ENCODE data around the gene SSC5D.

Gene SSC5D

DNA sequence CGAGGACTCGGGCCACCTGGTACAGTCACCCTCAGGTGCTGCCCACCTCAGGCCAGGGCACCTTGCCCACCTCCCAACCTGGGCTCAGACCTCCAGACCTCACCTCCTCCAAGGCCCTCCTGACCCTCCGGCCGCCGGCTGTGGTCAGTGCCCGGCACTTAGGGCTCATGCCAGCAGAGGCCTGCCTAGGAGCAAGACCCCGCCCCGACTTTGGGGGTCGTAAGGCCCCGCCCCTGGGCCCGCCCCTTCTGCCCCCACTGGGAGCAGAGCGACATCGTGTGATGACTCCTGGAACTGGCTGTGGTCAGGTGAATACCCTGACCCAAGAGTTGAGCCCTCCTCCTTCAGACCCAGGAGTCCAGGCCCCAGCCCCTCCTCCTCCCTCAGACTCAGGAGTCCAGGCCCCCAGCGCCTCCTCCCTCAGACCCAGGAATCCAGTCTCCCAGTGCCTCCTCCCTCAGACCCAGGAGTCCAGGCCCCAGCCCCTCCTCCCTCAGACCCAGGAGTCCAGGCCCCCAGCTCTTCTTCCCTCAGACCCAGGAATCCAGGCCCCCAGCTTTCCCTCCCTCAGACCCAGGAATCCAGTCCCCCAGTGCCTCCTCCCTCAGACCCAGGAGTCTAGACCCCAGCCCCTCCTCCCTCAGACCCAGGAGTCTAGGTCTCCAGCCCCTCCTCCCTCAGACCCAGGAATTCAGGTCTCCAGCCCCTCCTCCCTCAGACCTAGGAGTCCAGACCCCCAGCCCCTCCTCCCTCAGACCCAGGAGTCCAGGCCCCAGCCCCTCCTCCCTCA lies 48.9 kb downstream of the SSC5D start, which contains the start of gene SBK2:
Gene SBK2, minus strand, starts transcription at position 183 of the 790 bp plus-strand sequence. CDS start 839 bp downstream, outside the sequence.
- no peak for DNase-seq (ENCODE audit: low spot score)

DNA sequence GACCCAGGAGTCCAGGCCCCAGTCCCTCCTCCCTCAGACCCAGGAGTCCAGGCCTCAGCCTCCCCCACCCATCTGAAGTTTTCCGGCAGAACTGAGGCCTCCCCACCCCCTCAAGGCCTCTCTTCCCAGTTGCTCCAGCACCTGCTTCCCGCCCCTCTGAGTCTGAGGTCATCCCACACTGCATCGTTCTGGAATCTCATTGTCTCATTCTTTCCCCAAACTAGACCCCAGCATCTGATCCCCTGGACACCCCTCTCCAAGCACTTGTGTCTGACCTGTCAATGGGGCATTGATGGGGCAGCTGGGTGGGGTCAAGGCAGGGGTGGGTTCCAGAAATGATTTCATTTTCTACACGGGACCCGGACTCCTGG lies 49.5 kb downstream of the SSC5D start:
- no peak for DNase-seq (ENCODE audit: low spot score)

DNA sequence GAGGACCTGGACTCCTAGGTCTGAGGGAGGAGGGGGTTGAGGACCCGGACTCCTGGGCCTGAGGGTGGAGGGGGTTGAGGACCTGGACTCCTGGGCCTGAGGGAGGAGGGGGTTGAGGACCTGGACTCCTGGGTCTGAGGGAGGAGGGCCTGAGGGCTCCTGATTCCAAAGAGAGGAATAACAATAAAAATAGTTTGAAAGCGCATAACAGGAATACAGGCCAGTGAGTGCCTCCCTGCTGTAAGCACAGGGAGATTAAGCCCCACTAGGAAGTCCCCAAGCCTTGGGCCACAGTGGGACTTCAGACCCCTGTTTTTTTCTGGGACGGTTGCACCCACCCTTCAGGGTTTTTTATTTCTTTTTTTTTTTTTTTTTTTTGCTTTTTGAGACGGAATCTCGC lies 49.9 kb downstream of the SSC5D start:
- DNase-seq (ENCODE audit: low spot score) = no peak

DNA sequence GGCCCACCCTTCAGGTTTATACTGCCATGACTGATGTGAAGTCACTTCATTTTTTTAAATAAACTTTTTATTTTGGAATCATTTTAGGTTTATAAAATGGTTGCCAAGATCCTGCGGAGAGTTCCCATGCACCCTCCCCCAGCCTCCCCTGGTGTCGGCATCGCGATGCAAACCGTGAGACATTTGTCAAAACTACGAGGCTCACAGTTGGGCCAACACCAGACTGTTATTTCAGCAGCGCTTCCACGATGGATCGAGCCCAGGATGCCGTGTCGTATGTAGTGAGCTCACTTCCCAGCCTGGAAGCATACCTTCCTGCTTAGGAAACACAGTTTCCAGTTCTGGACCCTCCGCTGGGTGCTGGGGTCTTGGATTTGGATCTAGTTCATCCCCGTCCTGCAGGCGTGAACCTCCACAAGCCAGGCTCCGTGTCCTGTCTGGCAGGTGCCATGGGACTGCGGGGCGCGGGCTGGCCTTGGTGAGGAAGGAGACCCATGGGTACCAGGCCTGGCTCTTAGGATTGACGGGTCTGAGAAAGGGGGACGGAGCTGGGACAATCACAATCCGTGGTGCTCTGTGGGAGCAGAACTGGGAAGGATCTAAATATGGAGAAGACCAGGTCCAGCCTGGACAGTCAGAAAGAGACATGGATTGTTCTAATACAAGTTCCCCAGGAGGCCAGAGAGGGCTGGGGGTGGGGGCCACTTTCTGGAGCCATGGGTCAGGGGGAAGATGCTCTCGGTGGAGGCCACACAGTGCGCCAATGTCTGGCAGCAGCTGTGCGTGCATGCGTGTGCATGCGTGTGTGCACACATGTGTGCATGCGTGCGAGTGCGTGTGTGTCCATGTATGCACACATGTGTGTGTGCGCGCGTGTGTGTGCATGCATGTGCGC lies 51.1 kb downstream of the SSC5D start:
- no peak for DNase-seq (ENCODE audit: low spot score)

DNA sequence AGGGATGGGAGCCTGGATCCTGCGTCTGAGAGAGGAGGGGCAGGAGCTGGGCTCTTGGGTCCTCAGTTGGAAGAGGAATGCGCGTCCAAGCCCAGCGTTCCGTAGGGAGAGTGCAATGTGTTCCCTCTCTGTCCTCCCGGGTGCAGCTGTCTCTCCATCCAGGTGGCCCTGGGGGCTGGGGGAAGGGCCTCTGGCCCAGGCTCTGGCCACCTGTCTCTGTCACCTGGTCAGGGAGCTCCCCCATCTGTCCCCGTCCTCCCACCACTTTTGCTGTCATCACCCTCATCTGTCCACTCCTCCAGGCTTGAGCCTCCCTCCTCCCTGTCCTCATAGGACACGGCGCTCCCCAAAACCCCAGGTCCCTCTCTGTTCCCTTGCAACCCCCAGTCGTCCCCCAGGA lies 52.4 kb downstream of the SSC5D start:
- DNase-seq (ENCODE audit: low spot score) = no peak

DNA sequence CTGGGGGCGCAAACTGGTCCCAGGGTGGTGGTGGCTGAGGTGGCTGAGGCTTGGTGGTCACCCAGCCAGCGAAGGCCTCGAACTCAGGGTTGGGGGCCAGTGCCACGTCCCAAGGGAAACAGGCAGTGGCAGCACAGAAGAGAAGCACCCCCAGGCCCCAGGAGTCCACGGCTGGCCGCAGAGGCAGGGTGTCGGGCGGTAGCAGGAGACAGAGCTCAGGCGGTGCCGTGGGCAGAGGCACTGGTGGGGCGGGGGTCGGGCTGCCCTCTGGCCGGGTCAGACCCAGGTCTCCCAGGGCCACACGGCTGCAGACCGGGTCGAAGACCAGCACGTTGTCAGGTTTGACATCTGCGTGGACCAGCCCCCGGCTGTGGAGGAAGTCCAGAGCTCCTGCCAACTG lies 52.9 kb downstream of the SSC5D start:
- DNase-seq (ENCODE audit: low spot score) = no peak

DNA sequence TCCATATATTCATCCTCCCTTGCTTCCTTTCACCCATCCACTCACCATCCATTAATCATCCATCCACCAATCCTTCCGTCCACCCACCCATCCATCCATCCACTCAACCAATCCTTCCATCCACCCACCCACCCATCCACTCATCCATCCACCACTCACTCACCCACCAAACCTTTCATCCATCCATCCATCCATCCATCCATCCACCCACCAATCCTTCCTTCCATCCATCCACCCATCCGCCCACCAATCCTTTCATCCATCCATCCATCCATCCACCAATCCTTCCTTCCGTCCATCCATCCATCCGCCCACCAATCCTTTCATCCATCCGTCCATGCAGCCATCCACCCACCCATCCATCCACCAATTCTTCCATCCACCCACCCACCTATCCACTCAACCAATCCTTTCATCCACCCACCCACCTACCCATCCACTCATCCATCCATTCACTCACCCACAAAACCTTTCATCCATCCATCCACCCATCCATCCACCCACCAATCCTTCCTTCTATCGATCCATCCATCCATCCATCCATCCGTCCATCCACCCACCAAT lies 54.1 kb downstream of the SSC5D start:
- no peak for DNase-seq (ENCODE audit: low spot score)

DNA sequence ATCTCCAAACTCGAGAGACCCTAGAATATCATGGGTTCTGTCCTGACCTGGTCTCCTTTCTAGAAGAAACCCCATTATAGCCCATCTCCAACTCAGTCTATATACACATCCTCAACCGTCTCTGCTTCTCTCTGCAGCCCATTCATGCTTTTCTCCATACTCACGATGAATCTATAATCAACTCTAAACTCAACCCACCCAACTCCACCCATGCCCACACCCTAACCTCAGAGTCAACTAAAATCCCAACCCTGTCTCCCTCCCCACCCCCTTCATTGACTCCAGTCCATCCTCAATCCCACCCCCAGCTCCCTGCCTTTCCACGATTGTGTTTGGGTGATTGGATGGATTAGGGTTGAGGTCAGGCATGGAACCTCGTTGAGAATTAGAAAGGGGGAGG lies 55.3 kb downstream of the SSC5D start:
- DNase-seq (ENCODE audit: low spot score) = no peak

DNA sequence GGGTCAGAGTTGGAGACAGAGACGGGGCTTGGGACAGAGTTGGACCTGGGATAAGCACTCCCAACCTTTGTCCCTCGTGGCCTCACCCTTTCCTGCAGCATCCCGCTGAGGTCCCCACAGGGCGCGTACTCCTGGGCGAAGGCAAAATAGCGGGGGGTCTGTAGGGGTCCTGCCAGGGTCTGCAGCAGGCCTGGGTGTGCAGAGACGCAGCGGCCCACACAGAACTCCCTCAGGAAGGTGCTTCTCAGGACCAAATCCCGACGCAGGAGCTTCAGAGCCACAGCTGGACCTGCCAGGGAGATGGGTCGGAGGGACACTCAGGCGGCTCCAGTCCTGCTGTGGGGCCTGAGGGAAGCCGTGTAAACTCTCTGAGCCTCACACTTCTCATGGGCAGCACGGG lies 55.8 kb downstream of the SSC5D start:
- no peak for DNase-seq (ENCODE audit: low spot score)

DNA sequence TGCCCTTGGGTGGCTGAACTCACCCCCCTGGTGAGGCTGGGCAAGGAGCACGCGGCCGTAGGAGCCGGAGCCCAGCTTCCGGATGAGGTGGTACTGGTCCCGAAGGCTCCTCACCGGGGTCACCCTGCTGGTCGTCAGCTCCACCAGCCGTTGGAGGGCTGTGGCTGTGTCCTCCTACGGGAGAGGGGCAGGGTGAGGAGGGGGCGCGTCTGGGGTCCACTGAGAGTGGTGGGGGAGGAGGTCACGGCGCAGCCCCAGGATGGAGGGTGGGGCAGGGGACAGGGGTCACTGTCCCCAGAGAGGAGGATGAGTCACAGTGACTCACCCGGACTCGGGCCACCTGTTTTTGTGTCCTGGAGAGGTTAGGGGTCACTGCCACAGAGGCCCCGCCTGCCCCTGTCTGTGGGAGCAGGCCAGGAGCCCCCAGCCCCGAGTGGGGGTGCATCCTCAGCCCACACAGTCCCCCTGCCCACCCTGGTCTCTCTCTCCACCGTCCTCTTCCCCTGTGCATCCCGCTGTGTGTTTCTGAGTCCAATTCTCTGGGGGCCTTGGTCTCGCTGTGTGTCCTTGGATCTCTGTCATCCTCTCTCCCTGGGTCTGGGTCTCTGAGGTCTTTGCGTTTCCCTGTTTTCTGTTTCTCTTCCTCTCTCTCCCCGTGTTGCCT lies 56.7 kb downstream of the SSC5D start:
- DNase-seq (ENCODE audit: low spot score) = no peak

DNA sequence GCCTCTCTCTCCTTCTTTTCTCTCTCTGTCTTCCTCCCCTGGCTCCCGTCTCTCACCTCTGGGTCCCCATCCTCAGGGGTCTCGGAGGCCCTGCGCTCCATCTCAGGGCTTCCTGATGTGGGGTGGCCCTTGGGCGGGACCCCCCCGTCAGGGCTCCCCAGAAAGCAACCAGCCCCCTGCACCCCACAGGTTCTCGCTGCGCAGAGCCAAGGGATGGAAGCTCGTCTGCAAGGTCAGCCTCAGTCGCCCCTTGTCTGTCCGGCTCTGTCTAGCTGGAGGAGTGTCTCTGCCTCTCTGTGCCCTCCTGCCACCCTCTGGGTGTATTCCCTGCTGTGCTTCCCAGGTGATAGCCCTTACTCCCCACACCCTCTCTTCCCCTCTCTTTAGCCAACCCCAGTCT lies 57.2 kb downstream of the SSC5D start, which contains the start of gene SBK3:
Gene SBK3, minus strand, starts transcription at position 101 of the 400 bp plus-strand sequence. Its CDS starts 0 bp downstream, at position 101.
- no peak for DNase-seq (ENCODE audit: low spot score)

DNA sequence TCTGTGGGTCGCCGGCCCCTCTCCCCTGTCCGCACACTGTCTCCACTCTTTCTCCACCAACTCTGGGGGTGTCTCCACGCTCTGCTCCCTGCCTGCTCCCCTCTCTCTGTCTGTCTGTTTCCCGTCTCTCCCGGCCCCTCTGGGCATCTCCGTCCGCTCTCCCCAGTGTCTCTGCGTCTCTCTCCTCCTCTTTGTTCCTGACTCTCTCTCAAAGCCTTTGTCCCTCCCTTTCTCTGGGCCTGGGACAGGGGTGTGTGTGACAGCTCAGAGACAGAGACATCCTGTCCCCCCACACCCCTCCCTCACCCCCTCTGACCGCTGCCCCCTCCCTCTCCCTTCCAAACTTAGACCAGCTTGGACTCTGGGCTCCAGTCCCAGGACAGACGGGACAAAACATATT lies 57.8 kb downstream of the SSC5D start:
- DNase-seq (ENCODE audit: low spot score) = no peak

DNA sequence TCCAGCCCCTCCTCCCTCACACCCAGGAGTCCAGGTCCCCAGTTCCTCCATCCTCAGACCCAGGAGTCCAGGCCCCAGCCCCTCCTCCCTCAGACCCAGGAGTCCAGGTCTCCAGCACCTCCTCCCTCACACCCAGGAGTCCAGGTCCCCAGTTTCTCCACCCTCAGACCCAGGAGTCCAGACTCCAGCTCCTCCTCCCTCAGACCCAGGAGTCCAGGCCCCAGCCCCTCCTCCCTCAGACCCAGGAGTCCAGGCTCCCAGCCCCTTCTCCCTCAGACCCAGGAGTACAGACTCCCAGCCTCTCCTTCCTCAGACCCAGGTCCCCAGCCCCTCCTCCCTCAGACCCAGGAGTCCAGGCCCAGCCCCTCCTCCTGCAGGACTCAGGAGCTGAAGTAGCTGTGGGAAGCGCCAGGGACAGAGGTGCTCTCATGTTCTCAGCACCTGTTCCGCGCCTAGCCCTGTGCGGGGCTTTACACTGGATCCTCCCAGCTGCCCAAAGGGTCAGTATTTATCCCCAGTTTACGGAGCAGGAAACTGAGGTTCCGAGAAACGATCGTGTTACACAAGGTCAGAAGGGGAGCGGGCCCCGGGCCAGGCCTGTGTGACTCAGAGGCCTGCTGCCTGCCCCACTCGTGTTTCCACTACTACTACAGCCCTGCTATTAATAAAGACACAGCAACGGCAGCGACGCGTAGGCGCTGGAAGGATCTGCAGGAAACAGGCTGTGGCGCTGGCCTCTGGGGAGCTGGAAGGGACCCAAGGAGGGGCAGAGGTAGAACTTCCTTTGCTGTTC lies 58.8 kb downstream of the SSC5D start:
- DNase-seq (ENCODE audit: low spot score) = no peak

DNA sequence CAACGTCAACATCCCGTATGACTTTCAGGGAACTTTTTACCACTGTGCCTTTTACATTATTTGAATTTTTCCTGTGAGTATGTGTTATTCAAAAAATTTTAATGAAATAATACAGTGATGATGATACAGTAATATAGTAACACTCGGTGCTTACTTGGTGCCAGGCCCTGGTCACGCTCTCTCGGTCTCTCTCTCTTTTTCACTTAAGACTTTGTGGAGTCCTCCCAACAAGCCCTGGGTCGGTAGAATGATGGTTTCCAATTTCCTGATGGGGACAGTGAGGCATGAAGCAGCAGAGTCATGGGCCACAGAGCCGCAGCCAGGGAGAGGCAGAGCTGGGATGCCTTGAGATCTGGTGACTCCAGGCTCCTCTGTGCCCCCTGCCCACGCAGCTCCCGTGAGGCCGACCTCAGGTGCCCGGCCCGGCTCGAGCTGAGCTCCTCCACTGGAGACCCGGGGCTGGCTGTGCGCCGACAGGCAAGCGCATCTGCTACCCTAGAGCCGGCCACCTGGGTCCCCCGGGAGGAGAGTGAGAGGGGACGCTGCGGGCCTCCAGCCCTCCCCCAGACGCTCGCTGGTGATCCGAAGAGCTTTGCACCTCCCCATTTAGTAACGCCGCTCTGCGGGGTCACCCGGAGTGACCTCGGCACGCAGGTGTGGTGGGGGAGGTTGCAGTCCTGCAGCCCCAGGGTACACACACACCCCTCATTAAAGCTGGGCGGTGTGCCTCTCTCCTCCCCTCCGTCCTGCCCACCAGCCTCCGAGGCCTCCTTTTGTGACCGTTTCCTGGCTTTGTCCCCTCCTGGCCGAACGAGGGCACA lies 61.5 kb downstream of the SSC5D start:
- DNase-seq (ENCODE audit: low spot score) = no peak

DNA sequence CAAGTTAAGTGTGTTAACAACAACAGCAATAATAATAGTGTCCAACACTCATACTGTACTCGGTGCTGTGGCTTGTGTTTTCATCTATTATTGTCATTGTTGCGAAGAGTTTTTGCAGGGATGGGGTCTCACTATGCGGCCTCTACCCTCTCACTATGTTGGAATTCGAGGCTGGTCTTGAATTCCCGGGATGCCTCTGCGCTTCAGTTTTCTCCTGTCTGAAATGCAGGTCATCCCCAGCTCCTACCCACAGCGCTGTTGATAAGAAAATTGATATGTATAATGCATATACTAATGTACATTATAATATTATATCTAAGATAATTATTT lies 62.0 kb downstream of the SSC5D start:
- no peak for DNase-seq (ENCODE audit: low spot score)

DNA sequence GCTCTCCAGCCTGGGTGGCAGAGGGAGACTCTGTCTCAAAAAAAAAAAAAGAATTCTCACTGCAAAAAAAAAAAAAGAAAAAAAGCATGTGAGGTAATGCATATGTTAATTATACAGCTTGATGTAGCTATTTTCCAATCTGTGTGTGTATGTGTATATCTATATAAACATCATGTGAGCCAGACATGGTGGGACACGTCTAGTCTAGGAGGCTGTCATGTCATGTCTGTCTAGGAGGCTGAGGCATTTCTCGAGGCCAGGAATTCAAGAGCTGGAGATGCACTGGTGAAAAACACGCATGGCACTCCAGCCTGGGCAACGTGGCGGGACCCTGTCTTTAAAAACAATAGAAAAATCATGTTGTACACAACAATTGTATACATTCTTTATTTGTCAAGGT lies 64.0 kb downstream of the SSC5D start:
- DNase-seq (ENCODE audit: low spot score) = no peak

DNA sequence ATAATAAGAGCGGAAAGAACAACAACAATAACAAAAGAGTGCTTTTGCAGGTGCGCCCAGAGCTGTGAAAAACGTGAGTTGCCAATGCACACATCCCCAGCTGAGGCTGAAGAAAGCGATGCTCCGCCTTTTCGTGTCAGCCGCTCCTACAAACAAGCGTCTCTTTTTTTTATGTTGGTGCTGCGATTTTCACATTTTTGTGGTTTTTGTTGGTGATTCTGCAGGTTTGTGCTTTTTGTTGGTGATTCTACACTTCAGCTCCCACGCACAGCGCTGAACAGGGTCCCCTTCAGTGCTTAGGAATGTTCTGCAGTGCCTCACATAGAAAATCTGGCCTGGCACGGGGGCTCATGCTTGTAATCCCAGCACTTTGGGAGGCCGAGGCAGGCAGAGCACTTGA lies 64.4 kb downstream of the SSC5D start:
- no peak for DNase-seq (ENCODE audit: low spot score)

DNA sequence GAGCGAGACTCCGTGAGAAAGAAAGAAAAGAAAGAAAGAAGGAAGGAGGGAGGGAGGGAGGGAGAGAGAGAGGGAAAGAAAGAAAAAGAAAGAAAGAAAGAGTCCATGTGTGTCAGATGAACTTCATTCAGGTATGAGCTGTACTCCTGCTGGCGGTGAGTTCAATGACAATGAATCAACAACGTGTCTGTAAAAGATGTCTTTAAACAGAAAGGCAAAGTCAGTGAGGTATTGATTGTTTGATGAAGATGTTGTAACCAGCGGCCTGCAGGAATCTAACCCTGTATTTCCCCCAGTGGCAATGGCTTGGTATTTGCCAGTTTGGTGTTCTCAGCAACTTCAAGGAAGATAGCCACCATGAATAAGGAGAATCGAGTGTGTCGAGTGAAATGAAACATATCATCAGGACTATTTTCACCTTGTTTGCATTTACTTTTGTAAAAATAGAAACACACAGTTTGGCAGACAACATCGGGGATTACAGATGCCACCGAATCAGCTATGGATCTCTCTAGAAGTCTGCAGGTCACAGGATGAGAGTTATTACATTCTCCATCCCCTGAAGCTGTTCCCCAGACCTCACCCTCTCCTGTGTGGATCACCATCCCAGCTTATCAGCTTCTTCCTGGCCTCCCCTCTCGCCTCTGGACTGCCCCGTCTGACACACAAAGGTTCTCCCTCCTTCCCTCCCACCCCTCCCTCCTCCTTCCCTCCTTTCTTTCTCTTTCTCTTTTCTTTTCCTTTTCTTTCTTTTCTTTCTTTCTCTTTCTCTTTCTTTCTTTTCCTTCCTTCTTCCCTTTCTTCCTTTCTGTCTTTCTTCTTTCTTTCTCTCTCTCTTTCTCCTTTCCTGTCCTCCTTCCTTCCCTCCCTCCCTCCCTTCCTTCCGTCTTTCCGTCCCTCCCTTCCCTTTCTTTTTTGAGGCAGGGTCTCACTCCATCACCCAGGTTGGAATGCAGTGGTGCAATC lies 65.3 kb downstream of the SSC5D start:
- no peak for DNase-seq (ENCODE audit: low spot score)

DNA sequence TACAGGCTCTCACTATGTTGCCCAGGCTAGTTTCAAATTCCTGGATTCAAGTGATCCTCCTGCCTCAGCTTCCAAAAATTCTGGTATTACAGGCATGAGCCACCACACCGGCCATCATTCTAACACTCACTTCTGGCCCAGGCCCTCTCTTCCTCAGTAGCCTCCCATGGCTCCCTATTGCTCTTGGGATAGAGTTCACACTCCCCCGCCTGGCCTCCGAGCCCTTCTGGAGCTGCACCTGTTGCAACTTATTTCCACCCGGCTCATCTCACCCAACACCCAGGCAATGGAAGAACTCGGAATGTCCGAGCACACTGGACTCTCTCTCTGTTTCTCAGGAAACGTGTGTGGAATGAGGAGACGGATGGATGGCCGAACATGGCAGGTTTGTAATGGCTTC lies 66.1 kb downstream of the SSC5D start:
- no peak for DNase-seq (ENCODE audit: low spot score)

DNA sequence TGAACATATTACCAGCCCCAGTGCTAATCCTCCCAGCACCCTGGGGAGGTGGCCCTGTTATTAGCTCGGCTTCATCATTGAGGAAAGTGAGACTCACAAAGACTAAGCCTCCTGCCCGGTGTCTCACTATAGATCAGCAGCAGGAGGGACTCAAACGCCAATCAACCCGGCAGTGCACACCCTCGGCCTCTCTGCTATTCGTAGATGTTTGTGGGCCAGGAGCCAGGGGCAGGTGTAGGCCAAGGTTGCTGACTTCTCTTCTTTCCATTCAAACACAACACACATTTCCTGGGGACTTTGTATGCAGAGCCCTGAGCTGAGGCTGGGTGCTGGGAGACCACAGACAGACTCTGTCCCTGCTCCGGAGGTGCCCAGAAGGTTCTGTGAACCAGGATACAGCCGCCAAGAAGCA lies 66.5 kb downstream of the SSC5D start:
- DNase-seq (ENCODE audit: low spot score) = no peak

Measured in hematopoietic multipotent progenitor cell treated with erythropoietin and hydrocortisone succinate and interleukin-3 and kit ligand, for 17 days (in vitro differentiated cells).